Fibroblast of villous mesenchyme (primary cell): ENCODE data around the gene ZCCHC24. TPM values are rescaled to one million over a fixed set of nuclear protein-coding genes. Genes with fewer than 3 reads are reported as not detected.

Experiments used
- DNase-seq: peaks from one replicate; pipeline ENCODE4 v3.0.0-alpha.2; 2010; ENCODE audit warnings: low read depth
- H3K4me3 ChIP-seq: 2 replicates; pipeline ENCODE4 v1.5.1; 2011; ENCODE audit warnings: low read depth, mild to moderate bottlenecking, low read length
- total RNA-seq: library from RNA; depleted of rRNA; stranded (reverse); fragments of >200 nt; gene quantifications from 2 replicates; pipeline ENCODE4 v1.2.3, GENCODE V29; 2012
- TF ChIP-seq, protein P1 (sequence below): IDR thresholded peaks from 2 replicates; pipeline ENCODE4 v1.5.1; 2012; ENCODE audit warnings: low read depth, mild to moderate bottlenecking, low read length; ENCODE audit not compliant: insufficient read depth

The ZCCHC24 gene
- total RNA-seq, 1 donor, result 36.7 TPM

DNA sequence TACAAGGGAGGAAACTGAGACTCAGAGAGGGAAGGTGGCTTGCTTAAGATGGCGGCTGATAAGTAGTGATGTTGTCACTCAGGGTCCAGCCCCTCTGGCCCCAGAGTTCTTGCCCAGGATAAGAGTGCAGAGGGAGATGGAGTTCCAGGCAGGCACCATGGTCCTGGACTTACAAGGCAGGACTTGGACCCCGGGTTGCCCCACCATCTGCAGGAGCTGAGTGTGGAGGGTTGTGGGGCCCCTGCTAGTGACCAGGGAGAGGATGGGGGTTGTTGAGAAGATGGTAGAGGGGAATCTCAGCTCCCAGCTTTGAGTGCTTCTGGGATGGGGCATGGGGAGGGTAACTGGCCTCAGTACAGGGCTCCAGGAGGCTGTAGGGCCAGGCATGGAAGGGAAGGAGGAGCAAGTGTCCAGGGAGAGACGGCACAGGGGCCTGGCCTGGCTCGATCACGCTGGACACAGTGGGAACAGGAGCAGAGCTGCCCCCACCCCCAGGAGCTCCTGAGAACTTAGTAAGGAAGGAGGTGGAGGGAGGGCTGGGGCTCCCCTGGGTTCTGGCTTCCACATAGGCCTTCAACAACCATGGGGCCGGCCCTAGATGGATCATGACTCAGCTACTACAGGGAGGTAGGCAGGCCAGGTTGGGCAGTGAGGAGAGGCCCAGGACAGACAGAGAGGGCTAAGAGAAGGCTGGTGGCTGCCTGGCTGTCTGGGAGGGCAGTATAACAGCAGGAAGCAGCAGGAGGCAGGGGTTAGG is 69.9 kb downstream of the ZCCHC24 start:
- TF ChIP-seq, protein P1, sequence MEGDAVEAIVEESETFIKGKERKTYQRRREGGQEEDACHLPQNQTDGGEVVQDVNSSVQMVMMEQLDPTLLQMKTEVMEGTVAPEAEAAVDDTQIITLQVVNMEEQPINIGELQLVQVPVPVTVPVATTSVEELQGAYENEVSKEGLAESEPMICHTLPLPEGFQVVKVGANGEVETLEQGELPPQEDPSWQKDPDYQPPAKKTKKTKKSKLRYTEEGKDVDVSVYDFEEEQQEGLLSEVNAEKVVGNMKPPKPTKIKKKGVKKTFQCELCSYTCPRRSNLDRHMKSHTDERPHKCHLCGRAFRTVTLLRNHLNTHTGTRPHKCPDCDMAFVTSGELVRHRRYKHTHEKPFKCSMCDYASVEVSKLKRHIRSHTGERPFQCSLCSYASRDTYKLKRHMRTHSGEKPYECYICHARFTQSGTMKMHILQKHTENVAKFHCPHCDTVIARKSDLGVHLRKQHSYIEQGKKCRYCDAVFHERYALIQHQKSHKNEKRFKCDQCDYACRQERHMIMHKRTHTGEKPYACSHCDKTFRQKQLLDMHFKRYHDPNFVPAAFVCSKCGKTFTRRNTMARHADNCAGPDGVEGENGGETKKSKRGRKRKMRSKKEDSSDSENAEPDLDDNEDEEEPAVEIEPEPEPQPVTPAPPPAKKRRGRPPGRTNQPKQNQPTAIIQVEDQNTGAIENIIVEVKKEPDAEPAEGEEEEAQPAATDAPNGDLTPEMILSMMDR, result no peak
- H3K4me3 ChIP-seq, result no peak overlapping the region
- peak; percentile 43 for DNase-seq

DNA sequence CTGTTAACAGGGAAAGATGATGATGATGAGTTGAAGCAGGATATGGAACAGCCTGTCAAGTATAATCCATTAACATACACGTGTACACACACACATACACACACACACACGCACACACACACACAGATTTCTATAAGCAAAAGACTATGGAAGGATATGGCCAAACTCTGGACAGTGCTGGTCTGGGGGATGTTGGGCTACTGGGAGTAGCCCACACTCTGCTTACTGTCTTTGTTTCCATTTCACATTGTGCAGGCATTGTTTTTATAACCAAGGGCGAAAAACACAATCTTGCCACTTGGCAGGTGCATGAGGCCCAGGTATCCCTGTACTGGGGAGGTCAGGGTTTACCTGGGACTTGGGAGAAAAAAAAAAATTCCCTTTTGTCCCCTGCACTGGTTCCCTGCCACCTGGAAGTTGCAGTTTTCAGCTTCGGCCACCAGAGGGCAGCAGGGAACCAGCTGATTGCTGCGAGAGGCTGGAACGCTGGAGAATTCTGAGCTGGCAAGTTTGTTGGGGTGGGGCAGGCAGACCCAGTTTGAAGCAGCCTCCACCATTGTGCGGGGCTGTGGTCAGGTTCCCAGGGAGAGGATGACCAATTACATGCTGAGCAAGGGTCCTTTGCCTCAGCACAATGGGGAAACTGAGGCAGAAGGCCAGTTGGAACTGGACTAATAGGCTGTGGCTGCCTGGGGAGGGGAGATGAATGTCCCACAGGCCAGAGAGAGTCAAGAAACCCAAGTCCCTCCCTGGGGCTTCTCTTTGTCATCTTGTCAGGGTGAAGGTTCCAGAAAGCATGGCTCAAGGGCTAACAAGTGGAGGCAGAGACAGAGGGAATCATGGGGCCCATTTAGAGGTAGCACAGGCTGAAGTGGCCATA is 70.9 kb downstream of the ZCCHC24 start:
- DNase-seq, result peak; percentile 71
- TF ChIP-seq, protein P1, result peak; percentile 98
- H3K4me3 ChIP-seq, result no peak overlapping the region

DNA sequence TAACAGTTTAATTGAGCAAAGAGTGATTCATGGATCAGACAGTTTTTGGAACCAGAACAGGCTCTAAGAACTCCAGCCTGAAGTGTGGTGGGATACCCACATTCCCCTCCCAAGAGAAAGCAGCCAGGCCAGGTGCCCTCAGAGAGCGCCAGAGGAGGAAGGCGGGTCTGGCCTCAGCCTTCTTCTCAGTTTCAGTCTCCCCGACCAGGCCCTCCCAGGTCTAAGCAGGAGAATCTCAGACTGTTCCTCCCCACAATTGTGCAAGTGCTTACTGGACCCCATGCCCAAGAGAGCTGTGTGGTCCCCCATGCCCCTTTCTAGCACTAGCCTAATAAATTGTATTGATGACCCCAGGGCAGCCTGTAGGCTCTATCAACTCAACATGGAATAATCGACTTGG is 72.6 kb downstream of the ZCCHC24 start:
- H3K4me3 ChIP-seq, result no peak overlapping the region
- DNase-seq, result no peak
- TF ChIP-seq, protein P1, result no peak

- TF ChIP-seq, protein P1, result no peak
- no peak overlapping the region for H3K4me3 ChIP-seq
- no peak for DNase-seq
Measured at GRCh38 chr10:79367426-79368189, 77.8 kb downstream of the ZCCHC24 start.

DNA sequence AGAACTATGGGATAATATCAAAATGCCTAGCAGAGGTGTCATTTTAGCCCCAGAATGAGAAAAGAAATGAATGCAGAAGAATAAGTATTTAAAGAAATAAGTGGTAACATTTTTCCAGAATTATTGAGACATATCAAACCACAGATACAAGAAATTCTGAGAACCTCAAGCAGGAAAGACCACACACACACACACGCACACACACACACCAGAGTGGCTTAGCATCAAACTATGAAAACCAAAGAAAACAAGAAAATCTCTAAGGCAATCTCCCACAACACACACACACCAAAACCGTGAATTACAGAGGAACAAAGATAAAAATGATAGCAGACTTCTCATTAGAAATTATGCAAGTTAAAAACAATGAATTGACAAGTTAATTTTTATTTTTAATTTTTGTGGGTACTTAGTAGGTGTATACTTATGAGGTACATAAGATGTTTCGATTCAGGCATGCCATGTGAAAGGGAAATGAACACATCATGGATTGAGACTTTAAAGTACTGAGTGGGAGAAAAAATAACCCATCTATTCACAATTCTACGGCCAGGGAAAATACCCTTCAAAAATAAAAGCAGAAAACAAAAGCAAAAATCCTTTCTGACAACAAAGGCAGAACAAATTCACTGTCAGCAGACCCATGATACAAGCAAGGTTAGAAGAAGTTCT is 83.6 kb downstream of the ZCCHC24 start:
- TF ChIP-seq, protein P1, result no peak
- DNase-seq, result no peak
- no peak overlapping the region for H3K4me3 ChIP-seq

DNA sequence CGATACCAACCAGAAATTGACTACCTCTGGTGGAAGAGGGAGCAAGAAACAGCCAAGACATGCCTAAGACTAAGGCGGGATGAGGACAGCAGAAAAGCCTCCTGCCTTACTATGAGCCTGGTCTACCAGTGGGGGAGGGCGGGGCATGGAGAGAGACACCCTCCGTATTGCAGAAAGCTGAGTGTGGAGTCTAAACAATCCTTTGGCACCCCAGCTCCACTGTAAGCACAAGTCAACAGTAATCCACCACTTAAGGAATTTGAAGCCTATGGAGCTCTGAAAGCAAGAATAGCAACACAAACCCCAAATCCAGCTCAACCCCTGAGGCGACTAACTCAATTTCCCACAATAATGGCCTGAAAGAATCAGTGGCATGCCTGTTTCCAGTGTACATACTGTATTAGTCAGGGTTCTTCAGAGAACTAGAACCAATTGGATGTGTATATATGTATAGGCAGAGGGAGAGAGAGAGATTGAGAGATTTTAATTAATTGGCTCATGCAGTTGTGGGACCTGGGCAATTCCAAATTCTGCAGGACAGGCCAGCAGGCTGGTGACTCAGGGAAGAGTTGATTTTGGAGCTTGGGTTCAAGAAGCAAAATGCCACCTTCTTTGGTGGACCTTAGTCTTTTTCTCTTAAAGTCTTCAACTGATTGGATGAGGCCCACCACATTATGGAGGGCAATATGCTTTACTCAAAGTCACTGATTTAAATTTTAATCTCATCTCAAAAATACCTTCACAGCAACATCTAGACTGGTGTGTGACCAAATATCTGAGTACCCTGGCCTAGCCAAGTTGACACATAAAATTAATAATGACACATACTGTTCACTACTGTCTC is 84.7 kb downstream of the ZCCHC24 start:
- TF ChIP-seq, protein P1, result no peak
- no peak for DNase-seq
- H3K4me3 ChIP-seq, result no peak overlapping the region
